ENCODE measurements around the gene FAM162A.

FAM162A gene

GRCh38 chr3:122387709-122388108 is 3.7 kb downstream of the FAM162A start:
- DNase-seq (ENCODE audit: low read depth, low spot score), result no peak

- DNase-seq (ENCODE audit: low read depth, low spot score), result no peak
Measured at GRCh38 chr3:122389197-122389596, 5.2 kb downstream of the FAM162A start.

- no peak for DNase-seq (ENCODE audit: low read depth, low spot score)
Measured at GRCh38 chr3:122389892-122390291, 5.9 kb downstream of the FAM162A start.

GRCh38 chr3:122390665-122391064 is 6.7 kb downstream of the FAM162A start:
- no peak for DNase-seq (ENCODE audit: low read depth, low spot score)

- DNase-seq (ENCODE audit: low read depth, low spot score), result no peak
Measured at GRCh38 chr3:122391681-122392446, 7.9 kb downstream of the FAM162A start.

- no peak for DNase-seq (ENCODE audit: low read depth, low spot score)
Measured at GRCh38 chr3:122392868-122393844, 9.2 kb downstream of the FAM162A start.

GRCh38 chr3:122394173-122394572 is 10.2 kb downstream of the FAM162A start:
- DNase-seq (ENCODE audit: low read depth, low spot score), result no peak

GRCh38 chr3:122395582-122395981 is 11.6 kb downstream of the FAM162A start:
- DNase-seq (ENCODE audit: low read depth, low spot score), result no peak

GRCh38 chr3:122396511-122396910 is 12.5 kb downstream of the FAM162A start:
- no peak for DNase-seq (ENCODE audit: low read depth, low spot score)

- DNase-seq (ENCODE audit: low read depth, low spot score), result no peak
Measured at GRCh38 chr3:122397201-122397600, 13.2 kb downstream of the FAM162A start.

- no peak for DNase-seq (ENCODE audit: low read depth, low spot score)
Measured at GRCh38 chr3:122398920-122399319, 14.9 kb downstream of the FAM162A start.

- DNase-seq (ENCODE audit: low read depth, low spot score), result no peak
Measured at GRCh38 chr3:122403489-122403888, 19.5 kb downstream of the FAM162A start.

- no peak for DNase-seq (ENCODE audit: low read depth, low spot score)
Measured at GRCh38 chr3:122405015-122405414, 21.0 kb downstream of the FAM162A start.

- no peak for DNase-seq (ENCODE audit: low read depth, low spot score)
Measured at GRCh38 chr3:122406198-122406597, 22.2 kb downstream of the FAM162A start.

- no peak for DNase-seq (ENCODE audit: low read depth, low spot score)
Measured at GRCh38 chr3:122407946-122408345, 24.0 kb downstream of the FAM162A start.

- DNase-seq (ENCODE audit: low read depth, low spot score), result no peak
Measured at GRCh38 chr3:122409446-122409845, 25.5 kb downstream of the FAM162A start.

- no peak for DNase-seq (ENCODE audit: low read depth, low spot score)
Measured at GRCh38 chr3:122410111-122410510, 26.1 kb downstream of the FAM162A start.

GRCh38 chr3:122410639-122411038 is 26.7 kb downstream of the FAM162A start:
- no peak for DNase-seq (ENCODE audit: low read depth, low spot score)

GRCh38 chr3:122414391-122414790 is 30.4 kb downstream of the FAM162A start:
- DNase-seq (ENCODE audit: low read depth, low spot score), result no peak

- peak; percentile 3 for DNase-seq (ENCODE audit: low read depth, low spot score)
Measured at GRCh38 chr3:122415104-122415744, 31.2 kb downstream of the FAM162A start.

- DNase-seq (ENCODE audit: low read depth, low spot score), result peak; percentile 94
Measured at GRCh38 chr3:122415762-122416654, 32.0 kb downstream of the FAM162A start, which contains the start of gene WDR5B. Gene WDR5B, minus strand, starts transcription at chr3:122416062. Its CDS starts 534 bp downstream, at chr3:122415528.

Measured in activated naive CD8-positive, alpha-beta T cell treated with anti-CD3 and anti-CD28 coated beads, Interleukin-2, amount 50 U/mL, for 16 hours (primary cell).